Stimulated activated CD4-positive, alpha-beta T cell treated with anti-CD3 and anti-CD28 coated beads, Interleukin-1b, Interleukin-23, amount 100 ng/mL, for 4 hours (primary cell): ENCODE results near the gene ITPR1.
"Not testable (repeated sequence)": the region's sequence is repeated elsewhere in the genome, so short reads cannot be mapped to it uniquely, and the experiment has no call there.

Source experiments
- DNase-seq, 2 donors: peaks; one replicate each; pipeline ENCODE4 v3.0.0-alpha.2; 2020; ENCODE audit warnings: low read depth in 2 of 2

Gene ITPR1

GRCh38 chr3:4758957-4759656 lies 266.0 kb downstream of the ITPR1 start:
- DNase-seq: no peak

GRCh38 chr3:4759689-4760312 lies 266.7 kb downstream of the ITPR1 start:
- DNase-seq: no peak

GRCh38 chr3:4761759-4762158 lies 268.6 kb downstream of the ITPR1 start:
- DNase-seq: no peak

GRCh38 chr3:4762481-4763230 lies 269.5 kb downstream of the ITPR1 start:
- not testable (repeated sequence) for DNase-seq

- no peak for DNase-seq
Measured at GRCh38 chr3:4763604-4764247, 270.6 kb downstream of the ITPR1 start.

- no peak for DNase-seq
Measured at GRCh38 chr3:4765212-4765611, 272.1 kb downstream of the ITPR1 start.

- no peak for DNase-seq
Measured at GRCh38 chr3:4766263-4766662, 273.1 kb downstream of the ITPR1 start.

- DNase-seq: no peak
Measured at GRCh38 chr3:4766716-4767499, 273.8 kb downstream of the ITPR1 start.

- DNase-seq: no peak
Measured at GRCh38 chr3:4768021-4768420, 274.9 kb downstream of the ITPR1 start.

- no peak for DNase-seq
Measured at GRCh38 chr3:4768521-4768920, 275.4 kb downstream of the ITPR1 start.

GRCh38 chr3:4770561-4770960 lies 277.4 kb downstream of the ITPR1 start:
- no peak for DNase-seq

- no peak for DNase-seq
Measured at GRCh38 chr3:4771243-4771642, 278.1 kb downstream of the ITPR1 start.

- DNase-seq: no peak
Measured at GRCh38 chr3:4772171-4772804, 279.1 kb downstream of the ITPR1 start.

- no peak for DNase-seq
Measured at GRCh38 chr3:4772858-4773257, 279.7 kb downstream of the ITPR1 start.

- no peak for DNase-seq
Measured at GRCh38 chr3:4773583-4773982, 280.4 kb downstream of the ITPR1 start.

- DNase-seq: no peak
Measured at GRCh38 chr3:4774531-4774930, 281.4 kb downstream of the ITPR1 start.

- DNase-seq: no peak
Measured at GRCh38 chr3:4776399-4776979, 283.3 kb downstream of the ITPR1 start.

- DNase-seq: no peak
Measured at GRCh38 chr3:4776980-4777581, 283.9 kb downstream of the ITPR1 start.

GRCh38 chr3:4778119-4778518 lies 285.0 kb downstream of the ITPR1 start:
- DNase-seq: no peak

GRCh38 chr3:4778740-4779139 lies 285.6 kb downstream of the ITPR1 start:
- no peak for DNase-seq
